GM12878 (cell line): ENCODE data around the gene TPCN1.

Experiments
- ATF7 ChIP-seq: fragments of 450-650 bp; IDR thresholded peaks from 2 replicates; pipeline ENCODE4 v1.6.1; 2016; ENCODE audit warnings: low read depth, mild to moderate bottlenecking
- CHD2 ChIP-seq: IDR thresholded peaks from 2 replicates; pipeline ENCODE4 v1.6.1; 2011; ENCODE audit warnings: low read depth, low read length, improper control_type of control experiment, borderline replicate concordance
- EGR1 ChIP-seq, 2 experiments: IDR thresholded peaks; 1 replicate in 1 of 2; 2 replicates in 1 of 2; pipeline ENCODE4 v1.6.1; 2011 to 2012; ENCODE audit warnings: low read depth in 2 of 2, low read length in 2 of 2, borderline replicate concordance in 1 of 2, mild to moderate bottlenecking in 1 of 2, moderate library complexity in 1 of 2
- FOXM1 ChIP-seq: IDR thresholded peaks from 2 replicates; pipeline ENCODE4 v1.6.1; 2012; ENCODE audit warnings: low read depth, mild to moderate bottlenecking, inconsistent platforms, low read length, moderate library complexity
- GATAD2B ChIP-seq: fragments of 450-650 bp; conservative IDR thresholded peaks from 2 replicates; pipeline ENCODE4 v1.6.1; 2017; ENCODE audit warnings: low read depth, mild to moderate bottlenecking, moderate library complexity
- REST ChIP-seq: IDR thresholded peaks from 2 replicates; pipeline ENCODE4 v1.6.1; 2012; ENCODE audit warnings: mild to moderate bottlenecking, low read depth, low read length
- SKIL ChIP-seq: fragments of 450-650 bp; IDR thresholded peaks from 2 replicates; pipeline ENCODE4 v1.6.1; 2017; ENCODE audit warnings: mild to moderate bottlenecking, low read depth, inconsistent platforms; ENCODE audit not compliant: poor library complexity, severe bottlenecking
- SMC3 ChIP-seq: IDR thresholded peaks from 2 replicates; pipeline ENCODE4 v1.6.1; 2011; ENCODE audit warnings: low read length, improper control_type of control experiment, borderline replicate concordance
- YY1 ChIP-seq: IDR thresholded peaks from 2 replicates; pipeline ENCODE4 v1.6.1; 2011; ENCODE audit warnings: low read depth, mild to moderate bottlenecking, low read length
- ZNF274 ChIP-seq: IDR thresholded peaks from one replicate; pipeline ENCODE4 v1.8.0; 2011; ENCODE audit not compliant: insufficient read length, insufficient read depth
- TF ChIP-seq, protein P1 (sequence below), 3 experiments: IDR thresholded peaks in 2 of 3; conservative IDR thresholded peaks in 1 of 3; 2 replicates each; pipeline ENCODE4 v1.5.1; 2011; ENCODE audit warnings: low read depth in 3 of 3, low read length in 3 of 3, mild to moderate bottlenecking in 3 of 3, control low read depth in 2 of 3, moderate library complexity in 2 of 3, inconsistent platforms in 1 of 3, mixed read lengths in 1 of 3; ENCODE audit not compliant: control insufficient read depth in 2 of 3, insufficient read depth in 1 of 3; ENCODE audit errors: extremely low read depth in 1 of 3

- TF ChIP-seq FOXM1 (no peak), REST (no peak), SKIL (no peak), YY1 (no peak), GATAD2B (no peak), CHD2 (no peak), ZNF274 (no peak), SMC3 (no peak), EGR1 (IDR thresholded peaks at IDR 0.05; ENCODE audit: borderline replicate concordance in 1 of 2, low read depth in 2 of 2, low read length in 2 of 2) (no peak), ATF7 (no peak)
- TF ChIP-seq, protein P1, sequence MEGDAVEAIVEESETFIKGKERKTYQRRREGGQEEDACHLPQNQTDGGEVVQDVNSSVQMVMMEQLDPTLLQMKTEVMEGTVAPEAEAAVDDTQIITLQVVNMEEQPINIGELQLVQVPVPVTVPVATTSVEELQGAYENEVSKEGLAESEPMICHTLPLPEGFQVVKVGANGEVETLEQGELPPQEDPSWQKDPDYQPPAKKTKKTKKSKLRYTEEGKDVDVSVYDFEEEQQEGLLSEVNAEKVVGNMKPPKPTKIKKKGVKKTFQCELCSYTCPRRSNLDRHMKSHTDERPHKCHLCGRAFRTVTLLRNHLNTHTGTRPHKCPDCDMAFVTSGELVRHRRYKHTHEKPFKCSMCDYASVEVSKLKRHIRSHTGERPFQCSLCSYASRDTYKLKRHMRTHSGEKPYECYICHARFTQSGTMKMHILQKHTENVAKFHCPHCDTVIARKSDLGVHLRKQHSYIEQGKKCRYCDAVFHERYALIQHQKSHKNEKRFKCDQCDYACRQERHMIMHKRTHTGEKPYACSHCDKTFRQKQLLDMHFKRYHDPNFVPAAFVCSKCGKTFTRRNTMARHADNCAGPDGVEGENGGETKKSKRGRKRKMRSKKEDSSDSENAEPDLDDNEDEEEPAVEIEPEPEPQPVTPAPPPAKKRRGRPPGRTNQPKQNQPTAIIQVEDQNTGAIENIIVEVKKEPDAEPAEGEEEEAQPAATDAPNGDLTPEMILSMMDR (IDR thresholded peaks at IDR 0.05 in 2 of 3, conservative IDR thresholded peaks at IDR 0.05 in 1 of 3; ENCODE audit: control insufficient read depth in 2 of 3, extremely low read depth in 1 of 3, insufficient read depth in 1 of 3, low read depth in 3 of 3, low read length in 3 of 3) = no peak
Measured at GRCh38 chr12:113301811-113302210, 80.5 kb downstream of the TPCN1 start.
